Measurements from ENCODE around the gene TNNT1.

The TNNT1 gene

GRCh38 chr19:55099557-55100506 lies 49.2 kb downstream of the TNNT1 start:
- no peak for DNase-seq
- TF ChIP-seq POLR2A (IDR thresholded peaks at IDR 0.05; ENCODE audit: low read length) (no peak), GATA1 (IDR thresholded peaks at IDR 0.05; ENCODE audit: low read depth, low read length) (no peak)

- DNase-seq = no peak
Observed at GRCh38 chr19:55098716-55099556, 50.1 kb downstream of the TNNT1 start.

GRCh38 chr19:55097864-55098715 lies 50.9 kb downstream of the TNNT1 start:
- no peak for DNase-seq
- TF ChIP-seq GATA1 (IDR thresholded peaks at IDR 0.05; ENCODE audit: low read depth, low read length) = no peak
- no peak for TF ChIP-seq POLR2A (IDR thresholded peaks at IDR 0.05; ENCODE audit: low read length)

More at GRCh38 chr19:55098716-55099556, 50.1 kb downstream of the TNNT1 start:
- no peak for TF ChIP-seq GATA1 (IDR thresholded peaks at IDR 0.05; ENCODE audit: low read depth, low read length)
- TF ChIP-seq POLR2A (IDR thresholded peaks at IDR 0.05; ENCODE audit: low read length) = no peak

- TF ChIP-seq POLR2A (IDR thresholded peaks at IDR 0.05; ENCODE audit: low read length) (no peak), GATA1 (IDR thresholded peaks at IDR 0.05; ENCODE audit: low read depth, low read length) (no peak)
- DNase-seq = no peak
Observed at GRCh38 chr19:55096061-55096701, 52.8 kb downstream of the TNNT1 start.

- TF ChIP-seq POLR2A (IDR thresholded peaks at IDR 0.05; ENCODE audit: low read length) (no peak), GATA1 (IDR thresholded peaks at IDR 0.05; ENCODE audit: low read depth, low read length) (no peak)
- DNase-seq = no peak
Observed at GRCh38 chr19:55095260-55096060, 53.5 kb downstream of the TNNT1 start.

- DNase-seq = no peak
- no peak for TF ChIP-seq GATA1 (IDR thresholded peaks at IDR 0.05; ENCODE audit: low read depth, low read length)
Observed at GRCh38 chr19:55094456-55095259, 54.3 kb downstream of the TNNT1 start.

- no peak for DNase-seq
- TF ChIP-seq POLR2A (IDR thresholded peaks at IDR 0.05; ENCODE audit: low read length) = no peak
- TF ChIP-seq GATA1 (IDR thresholded peaks at IDR 0.05; ENCODE audit: low read depth, low read length) = no peak
Observed at GRCh38 chr19:55092423-55093318, 56.3 kb downstream of the TNNT1 start.

- no peak for DNase-seq
- TF ChIP-seq GATA1 (IDR thresholded peaks at IDR 0.05; ENCODE audit: low read depth, low read length) (no peak), POLR2A (IDR thresholded peaks at IDR 0.05; ENCODE audit: low read length) (no peak)
Observed at GRCh38 chr19:55091955-55092354, 57.1 kb downstream of the TNNT1 start.

- TF ChIP-seq GATA1 (IDR thresholded peaks at IDR 0.05; ENCODE audit: low read depth, low read length) = no peak
- TF ChIP-seq POLR2A (IDR thresholded peaks at IDR 0.05; ENCODE audit: low read length) = no peak
- no peak for DNase-seq
Observed at GRCh38 chr19:55091126-55091910, 57.7 kb downstream of the TNNT1 start.

- no peak for DNase-seq
- TF ChIP-seq GATA1 (IDR thresholded peaks at IDR 0.05; ENCODE audit: low read depth, low read length) (no peak), POLR2A (IDR thresholded peaks at IDR 0.05; ENCODE audit: low read length) (no peak)
Observed at GRCh38 chr19:55090564-55090963, 58.4 kb downstream of the TNNT1 start.
